ENCODE results near the gene ATP8B3.

Gene ATP8B3

GRCh38 chr19:1857648-1858326 lies 45.7 kb upstream of the ATP8B3 start:
- DNase-seq (ENCODE audit: low read depth) = no peak
- peak overlapping the region; percentile 38 for H3K4me3 ChIP-seq (ENCODE audit: low read length)
- no peak for TF ChIP-seq CTCF (conservative IDR thresholded peaks at IDR 0.05; ENCODE audit: low read depth, low read length)

- peak overlapping the region; percentile 38 for H3K4me3 ChIP-seq (ENCODE audit: low read length)
- DNase-seq (ENCODE audit: low read depth) = no peak
- no peak for TF ChIP-seq CTCF (conservative IDR thresholded peaks at IDR 0.05; ENCODE audit: low read depth, low read length)
Measured at GRCh38 chr19:1856698-1857603, 44.9 kb upstream of the ATP8B3 start.

GRCh38 chr19:1856345-1856697 lies 44.2 kb upstream of the ATP8B3 start:
- TF ChIP-seq CTCF (conservative IDR thresholded peaks at IDR 0.05; ENCODE audit: low read depth, low read length) = no peak
- no peak for DNase-seq (ENCODE audit: low read depth)

GRCh38 chr19:1855828-1856255 lies 43.8 kb upstream of the ATP8B3 start:
- no peak for TF ChIP-seq CTCF (conservative IDR thresholded peaks at IDR 0.05; ENCODE audit: low read depth, low read length)
- no peak for DNase-seq (ENCODE audit: low read depth)
- peak overlapping the region; percentile 23 for H3K4me3 ChIP-seq (ENCODE audit: low read length)

More at GRCh38 chr19:1856345-1856697, 44.2 kb upstream of the ATP8B3 start:
- H3K4me3 ChIP-seq (ENCODE audit: low read length) = peak overlapping the region; percentile 29

GRCh38 chr19:1855040-1855827 lies 43.2 kb upstream of the ATP8B3 start:
- H3K4me3 ChIP-seq (ENCODE audit: low read length) = peak overlapping the region; percentile 35
- DNase-seq (ENCODE audit: low read depth) = peak; percentile 56
- no peak for TF ChIP-seq CTCF (conservative IDR thresholded peaks at IDR 0.05; ENCODE audit: low read depth, low read length)

- peak overlapping the region; percentile 35 for H3K4me3 ChIP-seq (ENCODE audit: low read length)
- DNase-seq (ENCODE audit: low read depth) = no peak
Measured at GRCh38 chr19:1854542-1855039, 42.5 kb upstream of the ATP8B3 start.

More at GRCh38 chr19:1854542-1855039, 42.5 kb upstream of the ATP8B3 start:
- TF ChIP-seq CTCF (conservative IDR thresholded peaks at IDR 0.05; ENCODE audit: low read depth, low read length) = no peak
